HG02678 (cell line): Measurements from ENCODE around the gene SAMD11.

Experiments
- ATAC-seq: cut with Tn5 transposase; IDR thresholded peaks from one replicate; pipeline ENCODE4 v1.9.1; 2021; ENCODE audit warnings: mild to moderate bottlenecking, moderate library complexity; ENCODE audit not compliant: unreplicated experiment

SAMD11 gene

DNA sequence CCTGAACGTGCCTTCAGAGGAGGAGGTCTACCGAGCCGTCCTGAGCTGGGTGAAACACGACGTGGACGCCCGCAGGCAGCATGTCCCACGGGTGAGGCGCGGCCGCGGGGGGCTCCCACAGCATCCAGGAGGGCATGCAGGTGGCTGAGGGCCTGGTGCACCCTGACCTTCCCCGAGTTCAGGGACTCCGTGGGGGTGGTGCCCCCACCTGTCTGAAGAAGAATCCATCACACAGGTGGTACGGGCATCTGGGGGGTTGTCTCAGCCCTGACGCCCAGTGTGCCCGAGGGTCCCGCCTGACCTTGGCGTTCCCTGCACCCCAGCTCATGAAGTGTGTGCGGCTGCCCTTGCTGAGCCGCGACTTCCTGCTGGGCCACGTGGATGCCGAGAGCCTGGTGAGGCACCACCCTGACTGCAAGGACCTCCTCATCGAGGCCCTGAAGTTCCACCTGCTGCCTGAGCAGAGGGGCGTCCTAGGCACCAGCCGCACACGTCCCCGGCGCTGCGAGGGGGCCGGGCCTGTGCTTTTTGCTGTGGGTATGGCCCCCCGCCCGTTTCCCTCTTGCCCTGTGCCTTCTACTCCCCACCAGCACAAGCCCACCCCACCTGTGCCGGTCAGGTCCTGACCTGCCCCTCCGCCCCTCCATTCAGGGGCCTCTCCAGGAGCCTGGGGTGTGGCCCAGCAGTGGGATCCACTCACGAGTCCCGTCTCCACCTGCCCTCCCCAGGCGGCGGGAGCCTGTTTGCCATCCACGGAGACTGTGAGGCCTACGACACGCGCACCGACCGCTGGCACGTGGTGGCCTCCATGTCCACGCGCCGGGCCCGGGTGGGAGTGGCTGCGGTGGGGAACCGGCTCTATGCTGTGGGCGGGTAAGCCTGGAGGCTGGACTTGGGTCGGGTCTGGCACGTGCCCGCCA is 38.9 kb downstream of the SAMD11 start:
- no peak for ATAC-seq

DNA sequence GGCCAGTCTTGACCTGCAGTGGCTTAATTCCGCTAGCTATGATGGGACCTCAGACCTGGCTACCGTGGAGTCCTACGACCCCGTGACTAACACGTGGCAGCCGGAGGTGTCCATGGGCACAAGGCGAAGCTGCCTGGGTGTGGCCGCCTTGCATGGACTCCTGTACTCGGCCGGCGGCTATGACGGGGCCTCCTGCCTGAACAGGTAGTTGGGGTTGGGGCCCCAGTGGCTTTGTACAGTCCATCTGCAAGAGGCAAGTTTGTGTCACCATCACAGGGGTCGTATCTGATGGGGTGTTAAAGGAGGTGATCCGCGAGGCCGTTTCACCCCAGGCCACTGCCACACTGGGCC is 39.6 kb downstream of the SAMD11 start:
- ATAC-seq, result no peak

DNA sequence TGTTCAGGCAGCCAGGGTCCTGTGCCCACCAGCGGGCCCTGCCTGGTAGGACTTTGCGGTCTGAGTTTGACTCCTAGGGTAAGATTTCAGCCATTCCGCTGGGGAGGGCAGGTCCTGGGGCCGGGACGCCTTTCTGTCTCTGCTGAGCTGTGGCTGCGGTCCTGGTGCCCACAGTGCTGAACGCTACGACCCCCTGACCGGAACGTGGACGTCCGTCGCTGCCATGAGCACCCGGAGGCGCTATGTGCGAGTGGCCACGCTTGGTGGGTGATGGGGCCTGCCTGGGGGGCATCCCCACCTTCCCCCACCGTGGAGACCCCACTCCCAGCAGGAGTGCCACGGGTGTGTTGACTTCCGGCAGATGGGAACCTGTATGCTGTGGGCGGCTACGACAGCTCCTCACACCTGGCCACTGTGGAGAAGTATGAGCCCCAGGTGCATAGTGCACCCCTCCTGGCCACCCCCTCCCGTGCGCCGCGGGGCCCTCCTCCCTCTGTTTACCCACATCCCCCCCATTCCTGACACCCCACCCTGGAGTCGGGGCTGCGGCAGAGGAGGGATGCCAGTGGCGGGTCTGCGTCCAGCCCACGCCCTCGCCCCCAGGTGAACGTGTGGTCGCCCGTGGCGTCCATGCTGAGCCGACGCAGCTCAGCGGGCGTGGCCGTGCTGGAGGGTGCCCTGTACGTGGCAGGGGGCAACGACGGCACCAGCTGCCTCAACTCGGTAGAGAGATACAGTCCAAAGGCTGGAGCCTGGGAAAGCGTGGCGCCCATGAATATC is 40.2 kb downstream of the SAMD11 start:
- no peak for ATAC-seq

DNA sequence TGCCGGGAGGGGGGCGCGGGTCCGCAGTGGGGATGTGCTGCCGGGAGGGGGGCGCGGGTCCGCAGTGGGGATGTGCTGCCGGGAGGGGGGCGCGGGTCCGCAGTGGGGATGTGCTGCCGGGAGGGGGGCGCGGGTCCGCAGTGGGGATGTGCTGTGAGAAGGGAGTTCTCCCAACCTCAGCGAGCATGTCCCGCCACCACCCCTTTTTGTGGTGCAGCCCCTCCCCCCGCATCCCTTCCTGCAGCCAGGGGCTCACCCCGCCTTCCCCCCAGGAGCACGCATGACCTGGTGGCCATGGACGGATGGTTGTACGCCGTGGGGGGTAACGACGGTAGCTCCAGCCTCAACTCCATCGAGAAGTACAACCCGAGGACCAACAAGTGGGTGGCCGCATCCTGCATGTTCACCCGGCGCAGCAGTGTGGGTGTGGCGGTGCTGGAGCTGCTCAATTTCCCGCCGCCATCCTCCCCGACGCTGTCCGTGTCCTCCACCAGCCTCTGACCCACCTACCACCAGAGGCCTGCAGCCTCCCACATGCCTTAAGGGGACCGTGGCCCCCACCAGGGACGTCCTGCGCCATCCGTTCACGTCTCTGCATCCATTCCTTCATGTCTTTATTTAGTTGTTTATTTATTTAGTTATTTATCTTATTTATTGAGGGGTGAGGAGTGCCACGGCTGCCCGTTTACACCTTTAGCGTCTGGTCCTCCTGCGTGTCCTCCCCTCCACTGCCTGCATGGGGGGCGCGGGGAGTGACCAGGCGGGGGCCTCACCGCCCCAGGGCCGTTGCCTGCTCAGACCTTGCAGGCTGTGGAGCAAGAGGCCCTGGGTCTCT is 41.2 kb downstream of the SAMD11 start:
- no peak for ATAC-seq

DNA sequence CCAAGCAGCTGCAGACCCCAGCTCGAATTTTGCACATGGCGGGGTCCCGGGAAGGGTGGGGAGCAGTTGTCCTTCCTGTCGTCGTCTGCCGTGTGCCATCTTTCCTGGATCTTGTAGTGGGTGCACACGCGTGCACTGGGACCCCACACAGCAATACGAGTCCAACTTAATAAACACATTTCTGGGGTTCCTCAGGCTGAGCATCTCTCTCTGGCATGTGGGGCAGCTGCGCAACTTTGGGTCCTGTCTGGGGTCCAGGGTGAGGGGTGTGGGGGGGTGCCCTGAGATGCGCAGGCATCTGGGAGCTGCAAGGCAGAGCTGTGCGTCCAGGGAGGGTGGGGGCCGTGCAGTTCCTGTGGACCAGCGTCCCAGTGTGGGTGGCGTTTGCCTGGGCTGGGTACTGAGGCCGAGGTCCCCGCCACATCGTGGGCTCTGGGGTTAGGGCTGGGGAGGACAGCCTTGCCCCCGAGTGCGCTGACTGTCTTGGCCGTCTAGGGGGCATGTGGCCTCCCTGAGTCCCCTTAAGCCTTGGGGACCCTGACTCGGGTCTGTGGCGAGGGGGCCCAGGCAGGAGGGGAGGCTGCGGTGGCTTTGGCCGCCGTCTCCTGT is 41.9 kb downstream of the SAMD11 start:
- no peak for ATAC-seq

DNA sequence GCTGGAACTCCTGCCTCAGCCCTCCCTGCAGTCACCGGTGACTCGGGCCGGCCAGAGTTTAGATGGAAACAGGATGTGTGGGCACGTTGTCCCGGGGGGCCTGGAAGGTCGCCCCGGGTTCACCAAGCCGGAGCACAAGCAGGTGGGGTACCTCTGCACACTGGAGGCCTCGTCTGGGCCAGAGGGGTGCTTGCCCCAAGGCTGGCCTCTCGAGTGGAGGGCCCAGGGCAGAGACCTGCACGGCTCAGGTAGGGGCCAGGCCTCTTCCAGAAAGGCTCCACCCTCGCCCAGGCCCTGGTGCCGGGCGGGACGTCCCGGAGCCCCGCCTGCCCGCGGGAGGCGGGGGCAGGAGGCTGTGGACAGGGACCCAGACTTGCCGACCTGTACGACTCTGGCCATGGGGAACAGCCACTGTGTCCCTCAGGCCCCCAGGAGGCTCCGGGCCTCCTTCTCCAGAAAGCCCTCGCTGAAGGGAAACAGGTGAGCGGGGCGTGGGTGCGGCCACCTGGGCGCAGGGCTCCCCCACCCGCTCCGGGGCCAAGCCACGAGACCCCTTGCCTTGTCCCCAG is 42.5 kb downstream of the SAMD11 start, which contains the start of gene PLEKHN1:
Gene PLEKHN1 (plus strand): TSS at position 348 of the 569 bp plus-strand sequence. CDS start 50 bp downstream, at position 398.
- ATAC-seq, result peak; percentile 33

DNA sequence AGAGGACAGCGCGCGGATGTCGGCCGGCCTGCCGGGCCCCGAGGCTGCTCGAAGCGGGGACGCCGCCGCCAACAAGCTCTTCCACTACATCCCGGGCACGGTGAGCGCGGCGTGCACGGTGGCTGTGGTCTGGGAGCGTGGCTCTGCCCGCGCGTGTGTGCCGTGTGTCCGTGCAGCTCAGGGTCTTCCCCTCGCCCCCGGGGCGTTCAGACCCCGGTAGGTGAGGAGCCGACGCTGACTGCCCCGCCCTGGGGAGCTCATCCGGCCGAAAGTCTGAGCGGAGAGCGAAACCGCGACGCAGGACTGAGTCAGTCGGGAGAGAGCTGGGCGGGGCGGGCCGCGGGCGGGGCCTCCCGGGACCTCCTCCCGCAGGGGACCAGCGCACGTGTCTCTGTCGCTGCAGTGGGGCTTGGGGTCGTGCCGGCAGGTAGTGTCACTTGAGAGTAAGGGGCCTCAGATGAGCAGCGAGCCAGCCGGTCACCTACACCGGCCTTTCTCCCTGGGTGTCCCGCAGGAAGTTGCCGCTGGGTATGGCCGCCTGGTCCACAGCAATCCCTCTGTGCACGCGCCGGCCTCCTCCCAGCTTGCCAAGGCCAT is 43.1 kb downstream of the SAMD11 start:
- ATAC-seq, result peak; percentile 76

DNA sequence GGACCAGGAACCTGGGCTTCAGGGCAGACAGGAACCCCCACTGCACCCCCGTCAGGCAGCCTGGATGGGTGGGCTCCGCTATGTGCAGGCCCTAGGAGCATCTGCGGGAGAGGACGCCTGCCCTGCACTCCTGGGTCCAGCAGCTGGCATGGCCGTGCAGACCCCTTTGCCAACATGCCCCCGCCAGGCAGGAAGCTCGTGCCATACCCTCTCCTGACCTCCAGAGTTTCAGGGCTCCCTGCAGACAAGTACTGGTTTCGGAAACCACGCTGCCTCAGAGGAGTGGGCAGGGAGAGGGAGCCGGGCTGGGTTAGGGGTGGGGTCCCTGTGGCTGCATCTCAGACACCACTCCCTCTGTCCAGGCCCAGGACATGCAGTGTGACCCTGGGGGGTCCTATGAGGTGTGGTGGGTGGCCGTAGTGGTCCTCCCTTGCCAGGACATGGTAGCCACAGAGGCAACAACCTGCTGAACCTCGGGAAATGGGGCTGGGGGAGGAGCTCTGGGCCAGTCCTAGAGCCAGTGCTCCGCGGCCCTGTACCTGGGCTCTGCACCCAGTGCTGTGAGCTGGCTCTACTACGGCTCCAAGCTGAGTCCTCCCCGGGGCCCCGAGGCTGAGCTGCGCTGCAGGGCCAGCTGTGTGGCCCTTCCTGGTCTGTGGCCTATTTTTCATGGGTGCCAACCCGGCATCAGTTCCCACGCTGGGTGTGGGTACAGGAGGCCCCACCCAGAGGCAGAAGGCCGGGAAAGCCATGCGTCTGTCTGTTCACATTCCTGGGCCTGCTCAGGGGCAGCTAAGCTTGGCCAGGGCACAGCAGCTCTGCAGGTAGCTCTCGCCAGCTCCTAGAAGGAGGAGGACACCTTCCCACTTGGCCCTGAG is 44.0 kb downstream of the SAMD11 start:
- ATAC-seq, result no peak

DNA sequence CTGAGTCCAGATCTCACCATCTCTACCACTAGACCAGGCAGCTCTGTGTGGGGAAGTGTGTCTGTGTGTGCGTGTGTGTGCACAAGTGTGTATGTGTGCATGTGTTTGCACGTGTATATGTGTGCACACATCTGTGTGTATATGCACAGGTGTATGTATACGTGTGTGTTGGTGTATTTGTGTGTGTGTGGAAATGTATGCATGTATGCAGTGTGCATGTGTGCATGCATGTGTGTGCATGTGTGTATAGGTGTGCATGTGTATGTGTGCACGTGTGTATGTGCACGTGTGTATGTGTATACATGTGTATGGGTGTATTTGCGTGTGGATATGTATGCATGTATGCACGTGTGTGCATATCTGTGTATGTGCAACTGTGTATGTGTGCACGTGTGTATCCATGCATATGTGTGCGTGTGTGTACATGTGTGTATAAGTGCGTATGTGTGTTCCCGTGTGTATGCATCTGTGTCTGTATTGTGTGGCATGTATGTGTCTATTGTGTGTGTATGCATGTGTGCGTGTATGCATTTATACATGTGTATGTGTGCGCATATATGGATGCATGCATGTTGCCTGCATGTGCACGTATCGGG is 45.6 kb downstream of the SAMD11 start:
- no peak for ATAC-seq

DNA sequence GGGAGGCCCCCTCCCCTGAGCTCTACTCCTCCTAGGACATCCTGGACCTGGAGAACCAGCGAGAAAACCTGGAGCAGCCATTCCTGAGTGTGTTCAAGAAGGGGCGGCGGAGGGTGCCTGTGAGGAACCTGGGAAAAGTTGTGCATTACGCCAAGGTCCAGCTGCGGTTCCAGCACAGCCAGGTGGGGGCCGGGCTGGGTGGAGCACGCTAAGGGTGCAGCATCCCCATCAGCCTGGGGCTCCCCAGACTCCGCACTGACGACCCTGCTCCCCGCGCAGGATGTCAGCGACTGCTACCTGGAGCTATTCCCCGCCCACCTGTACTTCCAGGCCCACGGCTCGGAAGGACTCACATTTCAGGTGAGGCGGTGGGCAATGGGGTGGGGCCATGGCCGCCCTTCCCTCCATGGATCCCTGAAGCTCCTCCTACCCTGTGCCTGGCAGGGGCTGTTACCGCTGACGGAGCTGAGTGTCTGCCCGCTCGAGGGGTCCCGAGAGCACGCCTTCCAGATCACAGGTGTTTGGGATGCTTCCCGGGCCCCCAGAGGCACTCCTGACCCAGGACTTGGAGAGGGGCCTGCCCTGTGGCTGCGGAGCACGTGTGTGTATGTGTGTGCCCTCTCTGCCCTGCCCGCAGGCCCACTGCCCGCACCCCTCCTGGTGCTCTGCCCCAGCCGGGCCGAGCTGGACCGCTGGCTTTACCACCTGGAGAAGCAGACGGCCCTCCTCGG is 46.7 kb downstream of the SAMD11 start:
- ATAC-seq, result no peak

DNA sequence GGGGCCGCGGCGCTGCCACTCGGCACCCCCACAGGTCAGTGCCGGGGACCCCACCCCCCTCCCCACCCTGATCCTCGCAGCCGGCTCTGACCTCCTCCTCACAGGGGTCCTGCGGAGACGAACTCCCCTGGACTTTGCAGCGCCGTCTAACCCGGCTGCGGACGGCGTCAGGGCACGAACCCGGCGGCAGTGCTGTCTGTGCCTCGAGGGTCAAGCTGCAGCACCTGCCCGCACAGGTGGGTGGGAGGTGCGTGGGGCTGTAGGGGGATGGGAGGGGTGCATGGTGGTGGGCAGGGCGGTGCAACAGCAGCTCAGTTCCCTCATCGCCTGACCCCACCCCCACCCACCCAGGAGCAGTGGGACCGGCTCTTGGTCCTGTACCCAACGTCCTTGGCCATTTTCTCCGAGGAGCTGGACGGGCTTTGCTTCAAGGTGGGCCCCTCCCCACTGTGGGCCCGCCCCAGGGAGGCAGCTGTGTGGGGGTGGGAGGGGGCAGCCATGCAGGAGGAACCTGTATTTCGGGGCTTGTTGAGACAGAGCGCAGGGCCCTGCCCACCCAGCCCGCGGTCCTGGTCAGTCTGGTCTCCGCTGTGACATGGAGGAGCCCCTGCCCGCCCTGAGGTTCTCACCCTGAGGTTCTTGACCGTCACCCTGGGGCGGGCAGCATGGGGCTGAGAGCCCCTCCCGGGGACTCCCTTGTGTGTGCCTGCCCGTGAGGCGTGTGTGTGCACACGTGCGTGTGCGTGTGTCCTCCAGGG is 47.4 kb downstream of the SAMD11 start:
- no peak for ATAC-seq

DNA sequence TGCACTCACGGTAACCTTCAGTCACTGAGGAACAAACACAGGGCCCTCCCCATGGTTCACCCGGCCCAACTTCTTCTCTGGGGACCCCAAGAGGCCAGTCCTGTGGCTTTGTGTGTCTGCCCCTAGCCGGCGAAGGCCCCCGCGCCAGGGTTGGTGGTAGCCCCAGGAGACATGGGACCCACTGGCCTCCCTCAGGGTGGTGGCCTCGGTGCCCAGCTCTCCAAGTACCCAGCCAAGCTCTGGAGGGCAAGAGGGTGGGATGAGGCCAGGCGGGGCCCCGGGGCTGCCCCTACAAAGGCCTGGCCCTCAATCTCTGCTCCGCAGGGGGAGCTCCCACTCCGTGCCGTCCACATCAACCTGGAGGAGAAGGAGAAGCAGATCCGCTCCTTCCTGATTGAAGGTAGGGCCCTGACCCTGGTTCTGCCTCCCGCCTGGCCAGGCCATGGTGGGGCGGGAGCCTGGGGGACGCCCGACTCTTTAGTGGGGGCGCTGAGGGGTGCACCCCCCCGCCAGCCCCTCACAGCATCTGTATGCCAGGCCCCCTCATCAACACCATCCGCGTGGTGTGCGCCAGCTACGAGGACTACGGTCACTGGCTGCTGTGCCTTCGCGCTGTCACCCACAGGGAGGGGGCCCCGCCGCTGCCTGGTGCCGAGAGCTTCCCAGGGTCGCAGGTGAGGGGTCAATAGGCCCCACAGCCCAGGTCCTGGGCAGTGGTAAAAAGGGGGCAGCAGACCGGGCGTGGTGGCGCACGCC is 48.2 kb downstream of the SAMD11 start:
- no peak for ATAC-seq

DNA sequence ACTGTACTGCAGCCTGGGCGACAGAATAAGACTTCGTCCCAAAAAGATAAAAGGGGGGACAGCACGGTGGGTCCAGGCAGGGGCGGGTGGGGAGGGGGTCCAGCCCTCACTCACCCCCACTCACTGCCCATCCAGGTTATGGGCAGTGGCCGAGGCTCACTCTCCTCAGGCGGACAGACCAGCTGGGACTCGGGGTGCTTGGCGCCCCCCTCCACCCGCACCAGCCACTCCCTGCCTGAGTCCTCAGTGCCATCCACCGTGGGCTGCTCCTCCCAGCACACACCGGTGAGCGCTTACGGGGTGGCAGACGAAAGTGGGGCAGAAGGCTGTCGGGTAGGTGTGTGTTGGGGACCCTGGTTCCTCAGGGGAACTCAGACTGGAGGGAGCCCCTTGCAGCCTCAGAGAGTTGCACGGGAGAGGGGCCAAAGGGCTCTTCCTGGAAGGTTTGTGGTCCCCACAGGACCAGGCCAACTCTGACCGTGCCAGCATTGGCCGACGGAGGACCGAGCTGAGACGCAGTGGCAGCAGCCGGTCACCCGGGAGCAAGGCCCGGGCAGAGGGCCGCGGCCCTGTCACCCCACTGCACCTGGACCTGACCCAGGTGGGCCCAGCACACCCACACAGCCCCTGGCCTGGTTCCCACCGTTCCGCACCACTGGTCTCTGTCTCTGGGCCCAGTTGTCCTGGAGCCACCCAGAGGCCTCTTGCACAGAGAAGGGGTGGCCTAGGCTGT is 49.2 kb downstream of the SAMD11 start:
- no peak for ATAC-seq

DNA sequence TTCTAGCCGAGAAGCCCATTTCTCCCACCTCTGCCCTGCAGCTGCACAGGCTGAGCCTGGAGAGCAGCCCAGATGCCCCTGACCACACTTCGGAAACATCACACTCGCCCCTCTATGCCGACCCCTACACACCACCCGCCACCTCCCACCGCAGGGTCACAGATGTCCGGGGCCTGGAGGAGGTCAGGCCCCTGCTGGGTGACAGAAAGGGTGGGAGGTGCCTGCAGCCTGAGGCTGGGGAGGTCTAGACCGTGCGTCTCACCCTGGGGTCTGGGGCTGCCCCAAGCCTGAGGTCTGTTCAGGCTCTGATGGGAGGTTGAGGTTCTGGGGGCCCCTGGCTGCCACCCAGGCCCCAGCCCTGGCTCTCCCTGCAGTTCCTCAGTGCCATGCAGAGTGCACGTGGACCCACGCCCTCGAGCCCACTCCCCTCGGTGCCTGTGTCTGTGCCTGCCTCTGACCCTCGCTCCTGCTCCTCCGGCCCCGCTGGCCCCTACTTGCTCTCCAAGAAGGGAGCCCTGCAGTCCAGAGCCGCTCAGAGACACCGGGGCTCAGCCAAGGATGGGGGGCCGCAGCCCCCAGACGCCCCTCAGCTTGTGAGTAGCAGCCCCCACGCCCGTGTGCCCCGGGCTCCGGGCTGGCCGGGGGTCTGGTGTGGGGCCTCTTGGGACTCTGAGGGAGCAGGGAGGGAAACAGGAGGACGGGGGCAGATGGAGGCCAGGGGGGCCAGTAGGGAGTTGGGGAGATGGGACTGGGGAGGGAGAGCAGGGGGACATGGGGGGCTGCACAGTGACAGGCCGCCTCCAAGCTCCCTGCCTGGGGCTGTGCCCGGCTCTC is 50.0 kb downstream of the SAMD11 start:
- ATAC-seq, result no peak

DNA sequence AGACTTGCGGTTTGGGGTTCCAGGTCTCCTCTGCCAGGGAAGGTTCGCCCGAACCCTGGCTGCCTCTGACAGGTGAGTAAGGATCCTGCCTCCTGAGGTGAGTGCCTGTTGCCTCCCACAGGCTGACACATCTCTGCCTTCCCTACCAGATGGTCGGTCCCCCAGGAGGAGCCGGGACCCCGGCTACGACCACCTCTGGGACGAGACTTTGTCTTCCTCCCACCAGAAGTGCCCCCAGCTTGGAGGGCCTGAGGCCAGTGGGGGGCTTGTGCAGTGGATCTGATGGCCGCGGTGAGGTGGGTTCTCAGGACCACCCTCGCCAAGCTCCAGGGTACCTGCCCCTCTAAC is 50.5 kb downstream of the SAMD11 start:
- ATAC-seq, result no peak
